Astrocyte of the cerebellum (primary cell): ENCODE results near the gene R3HCC1L.

Experiments used
- DNase-seq: peaks from one replicate; pipeline ENCODE4 v3.0.0-alpha.2; 2011; ENCODE audit warnings: low read depth
- H3K4me3 ChIP-seq: 2 replicates; pipeline ENCODE4 v1.5.1; 2011; ENCODE audit warnings: mild to moderate bottlenecking, low read depth, low read length, moderate library complexity
- in situ Hi-C: cut with HindIII; loops from 2 replicates; pipeline ENCODE4 v1.10.0; 2017; ENCODE audit warnings: low sequenced_read_pairs
- TF ChIP-seq, protein P1 (sequence below): IDR thresholded peaks from 2 replicates; pipeline ENCODE4 v1.5.1; 2012; ENCODE audit warnings: low read length, low read depth, moderate library complexity, mild to moderate bottlenecking; ENCODE audit errors: missing control alignments

The R3HCC1L gene

DNA sequence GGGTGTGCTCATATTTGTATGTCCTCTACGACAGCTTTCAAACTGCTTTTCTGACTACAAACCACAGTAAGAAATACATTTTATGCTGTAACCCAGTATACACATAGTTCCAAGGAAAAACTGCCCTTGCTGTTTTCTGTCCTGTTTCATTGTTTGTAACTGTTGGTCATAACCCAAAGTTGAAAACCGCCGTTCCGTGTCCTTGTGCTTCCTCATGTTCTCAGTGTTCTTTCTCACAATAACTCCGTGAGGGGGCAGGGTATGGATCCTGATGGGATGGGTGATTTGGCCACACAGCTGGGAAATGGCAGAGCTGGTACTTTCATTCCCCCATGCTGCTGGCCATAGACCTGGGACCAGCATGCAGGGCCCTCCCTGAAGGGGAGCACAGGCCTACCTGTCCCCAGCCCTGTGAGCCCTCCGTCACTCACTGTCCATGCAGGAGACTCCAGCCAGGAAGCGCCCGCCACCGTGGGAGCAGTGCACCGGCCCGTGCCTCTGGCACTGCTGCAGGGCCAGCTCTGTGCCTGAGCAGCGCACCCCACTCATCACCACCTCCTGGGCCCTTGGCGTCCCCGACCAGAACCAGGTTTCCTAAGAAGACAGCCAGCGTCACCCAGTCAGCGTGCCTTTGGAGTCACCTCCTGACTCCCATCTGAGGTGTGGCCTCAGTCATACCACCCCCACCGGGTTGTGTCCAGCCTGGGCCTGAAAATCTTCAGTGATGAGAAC, 120.9 kb downstream of the R3HCC1L start:
- TF ChIP-seq, protein P1, sequence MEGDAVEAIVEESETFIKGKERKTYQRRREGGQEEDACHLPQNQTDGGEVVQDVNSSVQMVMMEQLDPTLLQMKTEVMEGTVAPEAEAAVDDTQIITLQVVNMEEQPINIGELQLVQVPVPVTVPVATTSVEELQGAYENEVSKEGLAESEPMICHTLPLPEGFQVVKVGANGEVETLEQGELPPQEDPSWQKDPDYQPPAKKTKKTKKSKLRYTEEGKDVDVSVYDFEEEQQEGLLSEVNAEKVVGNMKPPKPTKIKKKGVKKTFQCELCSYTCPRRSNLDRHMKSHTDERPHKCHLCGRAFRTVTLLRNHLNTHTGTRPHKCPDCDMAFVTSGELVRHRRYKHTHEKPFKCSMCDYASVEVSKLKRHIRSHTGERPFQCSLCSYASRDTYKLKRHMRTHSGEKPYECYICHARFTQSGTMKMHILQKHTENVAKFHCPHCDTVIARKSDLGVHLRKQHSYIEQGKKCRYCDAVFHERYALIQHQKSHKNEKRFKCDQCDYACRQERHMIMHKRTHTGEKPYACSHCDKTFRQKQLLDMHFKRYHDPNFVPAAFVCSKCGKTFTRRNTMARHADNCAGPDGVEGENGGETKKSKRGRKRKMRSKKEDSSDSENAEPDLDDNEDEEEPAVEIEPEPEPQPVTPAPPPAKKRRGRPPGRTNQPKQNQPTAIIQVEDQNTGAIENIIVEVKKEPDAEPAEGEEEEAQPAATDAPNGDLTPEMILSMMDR: no peak
- in situ Hi-C loops: loop anchor here (10.0 kb wide), 1 partner anchor 119 kb away; no protein-coding TSS in a partner anchor
- H3K4me3 ChIP-seq: no peak overlapping the region
- DNase-seq: no peak

DNA sequence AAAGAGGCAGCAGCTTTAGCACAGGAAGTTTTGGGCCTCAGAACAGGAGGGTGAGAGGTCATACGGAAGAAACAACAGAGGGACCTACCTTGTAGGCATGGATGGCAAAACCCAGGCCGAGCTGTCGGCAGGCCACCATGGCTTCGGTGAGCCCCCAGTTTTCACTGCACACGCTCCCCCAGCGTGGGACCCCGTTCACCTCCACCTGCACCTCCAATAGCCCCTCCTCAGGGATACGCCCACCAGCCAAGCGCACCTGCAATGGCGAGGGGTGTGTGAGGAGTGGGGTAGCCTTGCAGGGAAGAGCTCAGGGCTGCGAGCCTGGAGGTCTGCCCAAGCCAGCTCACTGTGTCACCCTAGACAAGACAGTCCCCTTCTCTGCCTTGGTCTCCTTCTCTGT, 122.2 kb downstream of the R3HCC1L start:
- DNase-seq: no peak
- H3K4me3 ChIP-seq: no peak overlapping the region
- TF ChIP-seq, protein P1: no peak
- in situ Hi-C loops: loop anchor here (10.0 kb wide), 1 partner anchor 118 kb away; no protein-coding TSS in a partner anchor

DNA sequence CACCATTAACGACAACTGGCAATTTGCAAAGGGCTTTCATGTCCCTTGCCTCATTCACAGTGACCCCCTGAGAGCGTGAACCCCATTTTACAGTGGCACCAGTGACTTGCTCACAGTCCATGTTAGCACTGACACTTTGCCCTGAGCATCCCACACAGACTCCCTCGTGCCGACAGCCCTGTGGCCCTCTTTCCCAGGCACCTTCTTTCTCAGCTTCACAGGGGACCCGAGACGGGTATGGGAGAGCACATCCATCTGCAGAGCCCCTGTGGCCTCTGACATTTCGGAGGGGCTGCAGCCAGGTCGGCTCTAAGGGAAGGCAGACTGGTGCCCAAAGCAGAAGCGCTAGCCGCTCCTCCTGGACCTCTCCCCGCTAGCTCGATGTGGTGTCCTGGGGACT, 122.7 kb downstream of the R3HCC1L start:
- no peak overlapping the region for H3K4me3 ChIP-seq
- in situ Hi-C loops: loop anchor here (10.0 kb wide), 1 partner anchor 118 kb away; no protein-coding TSS in a partner anchor
- TF ChIP-seq, protein P1: no peak
- DNase-seq: no peak

DNA sequence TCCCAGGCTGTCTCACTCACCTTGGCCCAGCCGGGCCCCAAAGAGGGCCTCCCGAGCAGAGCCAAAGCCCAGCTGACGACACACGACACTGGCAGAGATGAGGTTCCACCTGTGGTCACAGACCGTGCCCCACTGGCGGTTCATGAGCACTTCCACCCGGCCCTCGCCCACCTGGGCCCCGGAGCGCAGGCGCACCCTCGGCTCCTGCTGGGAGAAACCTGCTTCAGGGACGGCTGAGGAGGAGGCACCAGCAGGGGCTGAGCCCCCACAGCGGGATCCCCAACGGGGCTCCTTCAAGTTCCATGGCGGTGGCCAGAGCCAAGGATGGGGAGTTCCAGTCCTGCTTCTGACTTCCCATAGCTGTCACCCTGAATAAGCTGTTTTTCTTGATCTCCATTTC, 123.5 kb downstream of the R3HCC1L start:
- H3K4me3 ChIP-seq: no peak overlapping the region
- in situ Hi-C loops: loop anchor here (10.0 kb wide), 1 partner anchor 117 kb away; no protein-coding TSS in a partner anchor
- TF ChIP-seq, protein P1: no peak
- no peak for DNase-seq

DNA sequence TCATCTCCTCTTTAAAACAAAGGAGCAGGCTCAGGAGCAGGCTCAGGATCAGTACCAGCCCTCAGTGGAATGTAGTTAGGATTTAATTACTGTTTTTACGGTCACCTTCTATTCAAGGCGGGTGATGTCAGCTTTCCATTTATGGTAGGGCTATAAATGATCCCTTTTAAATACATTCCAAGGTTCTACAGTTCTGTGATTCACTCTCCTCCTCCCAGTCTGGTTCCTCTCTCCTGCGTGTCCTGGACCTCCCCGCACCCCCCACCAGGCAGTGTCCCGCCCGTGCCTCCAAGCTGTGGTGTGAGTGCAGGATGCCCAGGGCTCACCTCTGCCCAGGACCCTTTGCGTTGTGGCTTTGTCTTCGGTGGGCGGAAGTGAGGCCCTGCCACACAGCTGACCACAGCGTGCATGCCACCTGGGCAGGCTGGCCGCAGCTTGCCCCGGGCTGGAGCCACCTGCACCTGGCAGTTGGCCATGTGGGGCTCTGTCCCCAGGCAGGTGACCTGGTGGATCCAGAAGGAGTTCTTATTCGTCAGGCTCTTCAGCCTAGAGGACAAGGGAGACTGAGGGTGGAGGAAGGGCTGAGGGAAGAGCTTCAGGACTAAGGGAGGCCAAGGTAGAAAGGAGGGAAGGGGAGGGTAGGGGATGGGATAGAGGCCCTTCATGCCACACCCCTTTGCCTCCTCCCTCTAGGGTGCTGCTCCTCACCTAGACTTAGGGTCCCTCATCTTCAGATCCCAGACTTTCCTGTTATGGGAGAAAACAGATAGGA, 124.4 kb downstream of the R3HCC1L start:
- no peak overlapping the region for H3K4me3 ChIP-seq
- in situ Hi-C loops: loop anchor here (10.0 kb wide), 1 partner anchor 116 kb away; no protein-coding TSS in a partner anchor
- DNase-seq: no peak
- TF ChIP-seq, protein P1: no peak

DNA sequence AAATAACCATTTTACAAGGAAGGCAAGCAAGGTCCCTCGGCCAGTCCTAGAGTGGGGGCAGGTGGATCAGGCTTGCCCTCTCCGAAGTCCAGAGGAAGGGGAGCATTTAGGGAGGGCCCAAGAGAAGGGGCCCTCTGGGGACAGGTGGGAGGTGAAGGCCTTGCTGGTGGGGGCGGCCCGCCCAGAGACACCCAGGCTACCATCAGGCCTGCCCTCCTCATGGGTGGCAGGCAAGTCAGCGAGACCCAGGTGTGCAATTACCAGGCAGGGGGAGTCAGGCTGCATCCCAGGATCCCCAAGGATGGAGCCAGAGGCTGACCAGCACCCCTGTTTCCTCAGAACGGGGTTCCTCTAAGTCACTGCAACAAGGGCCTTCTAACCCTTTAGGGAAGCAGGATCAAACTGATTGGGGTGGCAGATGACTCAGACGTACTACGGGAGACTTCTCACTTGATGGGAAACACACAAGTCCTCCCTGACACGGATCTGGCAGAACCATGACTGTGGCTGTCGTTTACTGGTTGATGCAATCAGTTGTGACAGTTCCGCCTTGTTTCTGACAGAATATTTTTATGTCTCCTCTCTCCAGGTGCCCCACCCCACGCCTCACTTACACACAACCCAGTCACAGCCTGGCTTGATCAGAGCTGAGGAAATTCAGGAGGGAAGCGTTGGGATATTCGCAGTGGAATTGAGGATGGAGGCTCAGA, 125.3 kb downstream of the R3HCC1L start:
- in situ Hi-C loops: loop anchor here (10.0 kb wide), 1 partner anchor 115 kb away; no protein-coding TSS in a partner anchor
- TF ChIP-seq, protein P1: no peak
- H3K4me3 ChIP-seq: no peak overlapping the region
- DNase-seq: no peak
